ENCODE measurements around the gene REXO1. TPM values are rescaled to one million over a fixed set of nuclear protein-coding genes. Genes with fewer than 3 reads are reported as not detected.

REXO1 gene
- total and polyA plus RNA-seq, 2 donors from 2014 or later, result 12.1 to 36.8 TPM

GRCh38 chr19:1873524-1874473 is 25.5 kb upstream of the REXO1 start:
- Histone ChIP-seq H3K4me3 (ENCODE audit: low read length in 3 of 3) (peak overlapping the region in 1 of 3 donors; percentile 81), H3K9ac (ENCODE audit: low read length in 3 of 3) (peak overlapping the region in 1 of 3 donors; percentile 61), H3K9me3 (ENCODE audit: control insufficient read depth in 2 of 3, insufficient read depth in 1 of 3, low read length in 3 of 3) (no peaks in the 10 kb centered on the region), H3K27me3 (ENCODE audit: control insufficient read depth, insufficient read depth, low read length) (no peaks in the 10 kb centered on the region), H3K36me3 (ENCODE audit: control insufficient read depth in 2 of 3, insufficient read depth in 3 of 3, low read length in 3 of 3) (no peaks in the 10 kb centered on the region), H3K27ac (ENCODE audit: low read depth in 2 of 2, low read length in 2 of 2) (peak overlapping the region; percentile 4 to 57), H3K4me1 (ENCODE audit: control insufficient read depth in 2 of 3, insufficient read depth in 2 of 3, low read depth in 1 of 3, low read length in 3 of 3) (peaks cover 0 to 28% (median 13%) of the 10 kb centered on the region in 3 donors)
- FAIRE-seq (no peak), DNase-seq (peak in 1 of 5 donors; percentile 30)
- TF ChIP-seq CTCF (IDR thresholded peaks at IDR 0.05; ENCODE audit: borderline replicate concordance, extremely low read depth, insufficient read depth), result no peak
- intact Hi-C loops (cut with DNase I), result no loop called here

- DNase-seq (peak in 2 of 5 donors; percentile 57 to 79), FAIRE-seq (no peak)
- intact Hi-C loops (cut with DNase I), result no loop called here
- Histone ChIP-seq H3K27me3 (ENCODE audit: control insufficient read depth, insufficient read depth, low read length) (no peaks in the 10 kb centered on the region), H3K4me3 (ENCODE audit: low read length in 3 of 3) (peak overlapping the region in 1 of 3 donors; percentile 81), H3K36me3 (ENCODE audit: control insufficient read depth in 2 of 3, insufficient read depth in 3 of 3, low read length in 3 of 3) (no peaks in the 10 kb centered on the region), H3K27ac (ENCODE audit: low read depth in 2 of 2, low read length in 2 of 2) (peak overlapping the region; percentile 4 to 57), H3K9ac (ENCODE audit: low read length in 3 of 3) (peak overlapping the region in 1 of 3 donors; percentile 61), H3K9me3 (ENCODE audit: control insufficient read depth in 2 of 3, insufficient read depth in 1 of 3, low read length in 3 of 3) (no peaks in the 10 kb centered on the region), H3K4me1 (ENCODE audit: control insufficient read depth in 2 of 3, insufficient read depth in 2 of 3, low read depth in 1 of 3, low read length in 3 of 3) (peaks cover 0 to 28% (median 13%) of the 10 kb centered on the region in 3 donors)
- TF ChIP-seq CTCF (IDR thresholded peaks at IDR 0.05; ENCODE audit: borderline replicate concordance, extremely low read depth, insufficient read depth), result no peak
Measured at GRCh38 chr19:1872807-1873523, 24.7 kb upstream of the REXO1 start.

GRCh38 chr19:1871630-1872029 is 23.3 kb upstream of the REXO1 start:
- no peak for TF ChIP-seq CTCF (IDR thresholded peaks at IDR 0.05; ENCODE audit: borderline replicate concordance, extremely low read depth, insufficient read depth)
- Histone ChIP-seq H3K36me3 (ENCODE audit: control insufficient read depth in 2 of 3, insufficient read depth in 3 of 3, low read length in 3 of 3) (no peaks in the 10 kb centered on the region), H3K27me3 (ENCODE audit: control insufficient read depth, insufficient read depth, low read length) (no peaks in the 10 kb centered on the region), H3K4me1 (ENCODE audit: control insufficient read depth in 2 of 3, insufficient read depth in 2 of 3, low read depth in 1 of 3, low read length in 3 of 3) (peaks cover 0 to 26% (median 13%) of the 10 kb centered on the region in 3 donors), H3K27ac (ENCODE audit: low read depth in 2 of 2, low read length in 2 of 2) (no peak overlapping the region), H3K4me3 (ENCODE audit: low read length in 3 of 3) (no peak overlapping the region), H3K9me3 (ENCODE audit: control insufficient read depth in 2 of 3, insufficient read depth in 1 of 3, low read length in 3 of 3) (no peaks in the 10 kb centered on the region), H3K9ac (ENCODE audit: low read length in 3 of 3) (no peak overlapping the region)
- DNase-seq (peak in 1 of 5 donors; percentile 42), FAIRE-seq (no peak)
- intact Hi-C loops (cut with DNase I), result no loop called here
